Cardiac muscle cell (in vitro differentiated cells and primary cell): Measurements from ENCODE around the gene JAGN1. TPM values are rescaled to one million over a fixed set of nuclear protein-coding genes. Genes with fewer than 3 reads are reported as not detected.
"Not testable (repeated sequence)": the region's sequence is repeated elsewhere in the genome, so short reads cannot be mapped to it uniquely, and the experiment has no call there.

ENCODE experiments used
- DNase-seq, 2 donors: peaks; one replicate each; pipeline versions ENCODE4 v3.0.0 to v3.0.0-alpha.2; 2010 to 2017; ENCODE audit warnings: low read depth in 1 of 2, low spot score in 1 of 2
- H3K27ac ChIP-seq: fragments of 200-600 bp; sonication (generic); 2 replicates; pipeline ENCODE4 v1.5.1; 2016
- H3K27me3 ChIP-seq: fragments of 200-600 bp; sonication (generic); 2 replicates; pipeline ENCODE4 v1.6.0; 2016; ENCODE audit warnings: control low read depth
- H3K36me3 ChIP-seq: fragments of 200-600 bp; sonication (generic); 2 replicates; pipeline ENCODE4 v1.5.1; 2016; ENCODE audit warnings: control low read depth
- H3K4me1 ChIP-seq: fragments of 200-600 bp; sonication (generic); 2 replicates; pipeline ENCODE4 v1.8.1; 2017; ENCODE audit warnings: low read depth, mild to moderate bottlenecking, mixed run types
- H3K4me3 ChIP-seq: fragments of 200-600 bp; sonication (generic); 2 replicates; pipeline ENCODE4 v1.5.1; 2016; ENCODE audit warnings: mild to moderate bottlenecking
- H3K9me3 ChIP-seq: fragments of 200-600 bp; sonication (generic); 2 replicates; pipeline ENCODE4 v1.5.1; 2017; ENCODE audit warnings: low read depth, mild to moderate bottlenecking, control low read depth
- CTCF ChIP-seq: IDR thresholded peaks from 2 replicates; pipeline ENCODE4 v1.5.1; 2012; ENCODE audit warnings: low read depth, mild to moderate bottlenecking, low read length
- polyA plus RNA-seq: library from polyadenylated mRNA; unstranded; fragments of >200 nt; fragmentation: Nextera tagmentation; extraction: Ambion mirVana; gene quantifications from 2 replicates; pipeline ENCODE4 v1.2.1, GENCODE V29; 2016
- total RNA-seq: library from RNA; depleted of rRNA; stranded (reverse); fragments of >200 nt; gene quantifications from 2 replicates; pipeline ENCODE4 v1.2.3, GENCODE V29; 2016

Gene JAGN1
- total and polyA plus RNA-seq, 2 experiments from 2014 or later: 50.6 to 58.0 TPM

- no peak for TF ChIP-seq CTCF
- no peaks in the 10 kb centered on the region for H3K4me1 ChIP-seq
- H3K9me3 ChIP-seq: no peaks in the 10 kb centered on the region
- no peak for DNase-seq
- H3K27ac ChIP-seq: no peak overlapping the region
- H3K4me3 ChIP-seq: no peak overlapping the region
- H3K36me3 ChIP-seq: peaks cover 7% of the 10 kb centered on the region
- H3K27me3 ChIP-seq: no peaks in the 10 kb centered on the region
Observed at GRCh38 chr3:9935966-9936510, 45.6 kb downstream of the JAGN1 start.

GRCh38 chr3:9937486-9938238 is 47.3 kb downstream of the JAGN1 start:
- TF ChIP-seq CTCF: no peak
- H3K9me3 ChIP-seq: no peaks in the 10 kb centered on the region
- peaks cover 10% of the 10 kb centered on the region for H3K36me3 ChIP-seq
- H3K4me3 ChIP-seq: no peak overlapping the region
- DNase-seq: no peak
- no peaks in the 10 kb centered on the region for H3K4me1 ChIP-seq
- no peaks in the 10 kb centered on the region for H3K27me3 ChIP-seq
- no peak overlapping the region for H3K27ac ChIP-seq

- H3K27ac ChIP-seq: no peak overlapping the region
- no peak for DNase-seq
- no peaks in the 10 kb centered on the region for H3K4me1 ChIP-seq
- H3K36me3 ChIP-seq: peaks cover 10% of the 10 kb centered on the region
- no peak overlapping the region for H3K4me3 ChIP-seq
- TF ChIP-seq CTCF: no peak
- H3K9me3 ChIP-seq: no peaks in the 10 kb centered on the region
- no peaks in the 10 kb centered on the region for H3K27me3 ChIP-seq
Observed at GRCh38 chr3:9938966-9939365, 48.6 kb downstream of the JAGN1 start.

GRCh38 chr3:9939906-9940305 is 49.5 kb downstream of the JAGN1 start:
- H3K27ac ChIP-seq, H3K9me3 ChIP-seq, H3K4me3 ChIP-seq, H3K27me3 ChIP-seq, DNase-seq, H3K36me3 ChIP-seq, H3K4me1 ChIP-seq: not testable (repeated sequence)

- H3K4me3 ChIP-seq: no peak overlapping the region
- no peak for TF ChIP-seq CTCF
- no peak for DNase-seq
- no peak overlapping the region for H3K27ac ChIP-seq
- H3K36me3 ChIP-seq: peaks cover 10% of the 10 kb centered on the region
- H3K27me3 ChIP-seq: no peaks in the 10 kb centered on the region
- H3K4me1 ChIP-seq: no peaks in the 10 kb centered on the region
- no peaks in the 10 kb centered on the region for H3K9me3 ChIP-seq
Observed at GRCh38 chr3:9940746-9941145, 50.3 kb downstream of the JAGN1 start.

- TF ChIP-seq CTCF: no peak
- Histone ChIP-seq H3K27ac (no peak overlapping the region), H3K36me3 (peaks cover 10% of the 10 kb centered on the region), H3K27me3 (no peaks in the 10 kb centered on the region), H3K9me3 (no peaks in the 10 kb centered on the region), H3K4me1 (no peaks in the 10 kb centered on the region), H3K4me3 (no peak overlapping the region)
- no peak for DNase-seq
Observed at GRCh38 chr3:9942164-9942563, 51.8 kb downstream of the JAGN1 start.
